Colon (tissue), 2 donors: ENCODE measurements around the gene PEAR1.

Experiments
- FAIRE-seq: peaks from 2 replicates; lab custom pipeline; 2012; peaks lifted over from hg19 to GRCh38; lab: Jason Lieb, UNC
- donor health status: control.
- donor health status: control.

Gene PEAR1

DNA sequence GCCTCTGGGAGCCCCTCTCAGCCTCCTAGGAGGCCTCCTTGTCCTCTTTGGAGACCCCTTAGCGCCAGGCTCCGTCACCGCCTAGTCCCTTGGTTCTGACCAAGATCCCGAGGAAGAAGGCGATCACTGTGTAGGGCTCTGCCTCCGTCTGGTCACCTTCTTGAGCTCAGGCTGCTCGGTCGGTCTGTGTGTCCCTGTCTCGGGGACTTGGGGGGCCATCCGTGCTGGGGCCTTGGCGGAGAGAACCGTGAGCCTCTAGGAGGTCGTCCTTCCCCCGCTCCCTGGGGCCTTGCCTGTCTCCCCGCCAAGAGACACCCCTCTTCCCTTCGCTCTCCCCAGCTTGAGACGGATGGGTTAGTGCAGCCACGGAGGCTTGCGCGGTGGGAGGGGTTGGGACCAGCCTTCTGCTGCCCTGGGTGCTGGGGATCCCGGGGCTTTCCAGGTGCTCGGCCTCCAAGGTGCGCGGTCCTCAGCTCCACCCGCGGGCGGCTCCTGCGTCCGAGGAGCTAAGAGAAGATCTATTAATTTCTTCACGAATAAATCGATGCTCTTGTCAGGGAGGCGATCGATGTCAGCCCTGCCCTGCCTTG is 33.9 kb upstream of the PEAR1 start:
- FAIRE-seq = no peak

DNA sequence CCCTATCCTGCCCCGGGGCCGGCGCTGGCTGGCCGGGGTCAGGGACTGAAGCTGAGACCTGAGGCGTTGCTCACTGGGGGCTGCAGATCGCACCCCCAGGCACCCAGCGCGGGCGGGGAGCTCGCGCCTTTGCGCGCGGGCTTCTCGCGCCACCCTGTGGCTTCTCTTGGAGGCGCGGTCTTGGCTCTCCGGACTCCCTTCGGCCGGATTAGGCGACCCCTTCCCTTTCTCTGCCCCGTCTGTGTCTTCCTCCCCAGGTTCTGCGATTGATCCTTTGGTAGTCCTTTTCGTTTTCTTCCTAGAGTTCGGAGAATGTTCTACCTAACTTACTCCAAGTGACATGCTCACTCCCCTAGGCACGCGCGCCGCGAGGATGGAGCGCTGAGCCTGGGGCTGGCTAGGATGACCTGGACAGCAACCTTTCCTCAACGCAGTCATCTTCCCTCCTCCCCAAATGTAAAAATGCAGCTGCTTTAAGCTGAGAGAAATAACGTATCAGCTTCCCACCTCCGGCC is 33.3 kb upstream of the PEAR1 start:
- FAIRE-seq = no peak

DNA sequence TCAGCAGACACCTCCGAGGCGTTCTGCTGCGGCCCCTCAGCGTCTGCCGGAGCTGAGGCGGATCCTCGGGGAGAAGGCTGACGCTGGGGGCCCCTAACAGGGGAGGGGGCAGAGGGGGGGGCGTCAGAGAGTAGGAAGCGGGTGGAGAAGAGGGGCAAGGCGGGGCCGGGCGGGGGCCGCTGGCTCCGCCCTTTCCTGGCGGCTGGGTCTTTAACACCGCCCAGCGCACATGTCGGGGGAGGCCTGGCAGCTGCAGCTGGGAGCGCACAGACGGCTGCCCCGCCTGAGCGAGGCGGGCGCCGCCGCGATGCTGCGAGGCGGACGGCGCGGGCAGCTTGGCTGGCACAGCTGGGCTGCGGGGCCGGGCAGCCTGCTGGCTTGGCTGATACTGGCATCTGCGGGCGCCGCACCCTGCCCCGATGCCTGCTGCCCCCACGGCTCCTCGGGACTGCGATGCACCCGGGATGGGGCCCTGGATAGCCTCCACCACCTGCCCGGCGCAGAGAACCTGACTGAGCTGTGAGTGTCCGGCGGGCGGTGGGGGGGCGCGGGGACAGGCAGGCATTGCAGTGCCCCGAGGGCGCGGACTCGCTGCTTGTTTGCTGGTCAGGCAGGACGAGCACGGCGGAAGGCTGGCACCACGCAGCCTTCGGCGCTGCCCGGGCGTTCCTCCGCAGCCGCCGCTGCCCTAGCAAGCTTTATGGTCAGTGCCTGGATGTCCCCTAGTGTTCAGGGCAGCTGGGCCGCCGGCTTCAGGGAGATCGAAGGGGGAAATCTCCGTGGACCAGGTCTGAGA is 32.7 kb upstream of the PEAR1 start, which contains the start of gene NTRK1:
TSS of gene NTRK1 (plus strand) at position 238 of the 796 bp plus-strand sequence. CDS start at position 308, 70 bp downstream.
- no peak for FAIRE-seq

DNA sequence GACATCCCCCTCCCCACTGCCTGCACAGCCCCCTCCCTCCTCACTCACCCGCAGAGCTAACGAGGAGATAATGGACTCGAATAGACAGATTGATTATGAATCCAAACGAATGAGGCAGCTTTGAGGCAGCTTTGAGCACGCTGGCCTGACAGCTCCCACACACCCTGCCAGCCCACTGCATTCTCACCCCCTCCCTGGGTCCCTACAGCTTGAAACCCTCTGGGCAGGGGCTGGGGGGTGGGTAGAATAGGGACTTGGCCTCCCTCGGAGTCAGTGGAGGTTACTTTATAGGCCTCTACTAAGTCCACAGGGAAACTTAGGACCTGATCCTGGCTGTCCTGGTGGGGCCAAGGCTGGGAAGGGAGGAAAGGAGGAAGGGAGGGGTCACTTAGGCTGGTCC is 30.9 kb upstream of the PEAR1 start:
- no peak for FAIRE-seq

DNA sequence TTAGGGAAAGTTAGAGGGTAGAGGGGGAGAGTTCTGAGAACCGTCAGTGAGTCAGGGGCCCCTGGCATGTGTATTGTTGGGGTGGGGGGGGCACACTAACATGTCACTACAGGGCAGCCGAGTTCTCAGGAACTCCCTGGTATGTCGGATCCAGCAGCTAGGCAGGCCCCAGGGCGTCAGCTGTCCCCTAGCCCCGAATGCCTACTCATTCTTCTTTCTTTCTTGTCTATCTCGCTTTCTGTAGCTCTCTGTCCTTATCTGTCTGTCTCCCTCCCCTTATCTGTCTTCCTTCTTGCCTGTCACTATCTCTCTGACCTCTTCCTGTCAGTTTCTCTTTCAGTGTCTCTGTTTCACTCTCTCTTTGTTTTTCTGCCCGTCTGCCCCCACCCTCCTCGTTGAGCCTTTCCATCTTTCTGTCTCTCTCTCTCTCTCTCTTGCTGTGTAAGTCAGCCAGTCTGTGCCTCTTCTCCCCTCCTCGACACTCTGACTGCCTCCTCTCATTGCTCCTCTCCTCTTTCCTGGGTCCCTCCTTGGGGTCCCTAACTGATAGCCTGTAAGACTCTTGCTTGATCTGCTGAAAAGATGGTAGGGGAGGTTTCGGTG is 30.4 kb upstream of the PEAR1 start:
- FAIRE-seq = no peak

DNA sequence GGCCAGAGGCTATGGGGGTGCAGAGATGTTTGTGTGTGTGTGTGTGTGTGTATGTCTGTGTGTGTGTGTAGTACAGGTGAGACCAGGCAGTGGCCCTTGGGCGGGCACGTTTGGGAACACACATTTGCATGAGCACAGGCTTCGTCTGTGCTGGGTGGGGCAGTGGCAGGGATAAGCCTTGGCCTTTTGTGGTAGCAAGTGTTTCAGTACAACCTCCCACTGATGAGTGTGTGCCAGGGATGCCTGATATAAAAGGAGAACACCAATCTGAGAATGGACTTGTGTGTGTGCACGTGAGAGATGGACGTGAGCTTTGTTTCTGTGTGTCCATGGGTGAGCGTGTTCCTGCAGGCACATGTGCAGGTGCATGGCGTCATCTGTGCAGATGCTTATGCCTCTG is 29.9 kb upstream of the PEAR1 start:
- FAIRE-seq = no peak

DNA sequence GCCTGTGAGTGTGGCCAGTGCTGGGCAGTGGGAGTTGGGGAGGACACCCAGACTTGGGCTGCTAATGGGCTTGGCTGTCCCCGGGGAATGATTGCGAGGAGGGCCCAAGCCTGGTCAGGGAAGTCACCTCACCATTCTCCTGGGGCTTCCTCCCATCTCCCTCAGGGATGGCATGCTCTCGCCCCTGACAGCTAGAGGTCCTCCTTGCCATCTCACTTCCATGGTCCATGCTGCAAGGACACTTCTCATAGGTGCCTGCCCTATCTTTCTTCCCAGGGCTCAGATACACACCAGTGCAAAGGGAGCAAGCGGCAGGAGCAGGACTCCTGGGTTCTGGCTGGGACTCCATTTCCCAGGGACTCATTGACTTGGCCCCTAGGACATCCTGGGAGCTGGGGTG is 28.7 kb upstream of the PEAR1 start:
- no peak for FAIRE-seq

DNA sequence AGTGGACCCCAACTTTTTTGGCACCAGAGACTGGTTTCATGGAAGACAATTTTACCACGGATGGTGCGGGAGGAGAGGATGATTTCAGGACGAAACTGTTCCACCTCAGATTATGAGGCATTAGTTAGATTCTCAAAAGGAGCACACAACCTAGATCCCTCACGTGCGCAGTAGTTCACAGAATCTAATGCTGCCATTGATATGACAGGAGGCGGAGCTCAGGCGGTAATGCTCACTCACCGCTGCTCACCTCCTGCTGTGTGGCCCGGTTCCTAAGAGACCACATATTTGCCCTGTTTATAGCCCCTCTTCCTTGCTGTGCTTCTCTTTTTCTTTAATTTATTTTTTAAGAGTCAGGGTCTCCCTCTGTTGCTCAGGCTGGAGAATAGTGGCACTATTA is 28.3 kb upstream of the PEAR1 start:
- no peak for FAIRE-seq

DNA sequence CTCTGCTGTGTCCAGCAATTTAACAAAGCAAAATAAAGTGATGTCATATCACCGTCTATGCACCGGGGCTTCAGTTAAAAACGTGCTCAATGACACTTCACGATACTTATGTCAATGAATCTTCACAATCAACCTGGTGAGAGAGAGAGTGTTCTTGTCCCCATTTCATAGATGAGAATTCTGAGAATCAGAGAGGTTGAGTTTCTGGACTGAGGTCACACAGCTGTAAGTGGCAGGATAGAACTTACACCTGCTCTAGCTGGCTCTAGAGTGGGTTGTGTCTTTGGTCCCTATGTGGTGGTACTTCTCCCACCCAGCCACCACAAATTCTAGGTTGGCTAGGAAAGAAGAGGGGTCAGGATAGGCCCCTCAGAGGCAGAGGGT is 27.7 kb upstream of the PEAR1 start:
- FAIRE-seq = no peak

DNA sequence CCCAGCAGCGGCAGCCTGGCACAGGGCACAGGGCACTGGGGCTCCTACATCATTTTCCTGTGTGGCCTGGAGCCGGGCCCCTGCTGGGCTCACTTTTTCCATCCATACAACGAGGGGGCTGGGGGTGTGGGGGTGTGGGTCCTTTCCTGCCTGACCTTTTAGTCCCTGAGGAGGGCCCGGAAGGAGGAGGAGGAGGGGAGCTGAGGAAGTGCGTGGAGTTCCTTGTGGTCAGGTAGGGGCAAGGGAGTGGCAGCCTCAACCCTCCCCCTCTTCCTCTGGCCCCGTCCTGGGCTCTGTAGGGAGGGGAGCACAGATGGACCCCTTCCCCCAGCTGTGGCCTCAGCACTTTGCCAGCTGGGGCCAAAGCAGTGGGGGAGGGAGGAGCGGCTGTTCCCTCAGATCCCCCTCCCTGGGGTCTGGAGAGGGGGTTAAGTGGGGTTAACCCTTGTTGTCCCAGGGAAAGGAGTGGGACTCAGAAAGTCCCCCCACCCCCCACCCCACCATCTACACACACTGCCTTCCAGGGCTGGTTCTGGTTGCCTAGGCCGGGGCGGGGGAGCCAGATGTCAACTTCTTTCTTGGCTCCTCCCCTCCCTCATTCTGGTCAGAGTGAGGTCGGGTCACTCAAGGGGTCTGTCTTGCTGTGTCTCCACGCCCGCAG is 27.1 kb upstream of the PEAR1 start:
- FAIRE-seq = no peak

DNA sequence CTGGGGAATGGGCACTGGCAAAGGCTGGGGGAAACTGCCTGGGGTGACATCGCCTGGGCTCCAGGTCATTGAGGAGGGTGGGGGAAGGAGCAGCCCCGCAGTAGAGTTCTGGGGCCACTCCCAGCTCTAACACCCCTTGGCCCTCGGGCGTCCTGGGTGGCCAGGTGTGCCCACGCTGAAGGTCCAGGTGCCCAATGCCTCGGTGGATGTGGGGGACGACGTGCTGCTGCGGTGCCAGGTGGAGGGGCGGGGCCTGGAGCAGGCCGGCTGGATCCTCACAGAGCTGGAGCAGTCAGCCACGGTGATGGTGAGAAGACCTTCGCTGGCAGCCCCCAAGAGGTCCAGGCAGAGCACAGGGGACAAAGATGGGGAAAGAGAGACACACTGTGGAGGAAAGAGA is 25.2 kb upstream of the PEAR1 start:
- FAIRE-seq = no peak

DNA sequence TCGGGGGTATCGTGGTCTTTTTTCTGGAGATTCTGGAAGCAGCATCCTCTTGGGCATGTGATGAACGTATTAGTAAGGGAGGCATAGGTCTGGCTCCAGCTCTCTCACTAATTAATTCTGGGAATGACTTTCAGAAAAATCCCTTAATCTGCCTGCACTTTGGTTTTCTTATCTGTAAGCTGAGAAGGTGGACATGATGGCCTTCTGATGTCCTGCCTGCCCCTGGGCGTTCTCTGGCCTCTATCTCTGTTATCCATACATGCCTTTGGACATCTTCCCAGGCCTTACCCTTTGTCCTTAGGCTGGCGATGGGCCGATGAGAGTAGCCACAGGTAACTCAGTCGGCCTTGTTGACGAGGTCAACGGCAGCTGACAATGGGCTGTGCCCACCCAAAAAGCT is 24.1 kb upstream of the PEAR1 start:
- no peak for FAIRE-seq

DNA sequence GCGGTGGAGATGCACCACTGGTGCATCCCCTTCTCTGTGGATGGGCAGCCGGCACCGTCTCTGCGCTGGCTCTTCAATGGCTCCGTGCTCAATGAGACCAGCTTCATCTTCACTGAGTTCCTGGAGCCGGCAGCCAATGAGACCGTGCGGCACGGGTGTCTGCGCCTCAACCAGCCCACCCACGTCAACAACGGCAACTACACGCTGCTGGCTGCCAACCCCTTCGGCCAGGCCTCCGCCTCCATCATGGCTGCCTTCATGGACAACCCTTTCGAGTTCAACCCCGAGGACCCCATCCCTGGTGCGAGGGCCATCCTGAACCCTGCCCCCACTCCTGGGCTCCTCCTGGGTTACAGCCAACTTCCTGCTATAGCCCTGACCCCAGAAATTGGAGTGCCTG is 19.9 kb upstream of the PEAR1 start:
- no peak for FAIRE-seq

DNA sequence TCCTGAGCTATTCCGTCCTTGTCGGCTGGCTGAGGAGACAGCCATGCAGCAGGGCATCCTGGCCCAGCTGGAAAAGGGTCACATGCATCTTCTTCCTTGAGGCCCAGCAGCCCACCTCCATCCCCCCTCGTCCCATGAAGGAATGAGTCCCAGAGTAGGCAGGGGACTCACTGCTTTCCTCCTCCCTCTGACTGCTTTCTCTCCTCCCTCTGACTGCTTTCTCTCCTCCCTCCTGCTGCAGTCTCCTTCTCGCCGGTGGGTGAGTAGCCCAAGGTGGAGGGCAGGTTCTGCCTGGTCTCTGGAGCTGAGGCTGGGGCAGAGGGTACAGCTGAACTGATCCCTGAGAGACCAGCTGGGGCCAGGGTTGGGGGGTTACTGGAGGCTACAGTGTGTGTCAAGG is 19.4 kb upstream of the PEAR1 start:
- FAIRE-seq = no peak

DNA sequence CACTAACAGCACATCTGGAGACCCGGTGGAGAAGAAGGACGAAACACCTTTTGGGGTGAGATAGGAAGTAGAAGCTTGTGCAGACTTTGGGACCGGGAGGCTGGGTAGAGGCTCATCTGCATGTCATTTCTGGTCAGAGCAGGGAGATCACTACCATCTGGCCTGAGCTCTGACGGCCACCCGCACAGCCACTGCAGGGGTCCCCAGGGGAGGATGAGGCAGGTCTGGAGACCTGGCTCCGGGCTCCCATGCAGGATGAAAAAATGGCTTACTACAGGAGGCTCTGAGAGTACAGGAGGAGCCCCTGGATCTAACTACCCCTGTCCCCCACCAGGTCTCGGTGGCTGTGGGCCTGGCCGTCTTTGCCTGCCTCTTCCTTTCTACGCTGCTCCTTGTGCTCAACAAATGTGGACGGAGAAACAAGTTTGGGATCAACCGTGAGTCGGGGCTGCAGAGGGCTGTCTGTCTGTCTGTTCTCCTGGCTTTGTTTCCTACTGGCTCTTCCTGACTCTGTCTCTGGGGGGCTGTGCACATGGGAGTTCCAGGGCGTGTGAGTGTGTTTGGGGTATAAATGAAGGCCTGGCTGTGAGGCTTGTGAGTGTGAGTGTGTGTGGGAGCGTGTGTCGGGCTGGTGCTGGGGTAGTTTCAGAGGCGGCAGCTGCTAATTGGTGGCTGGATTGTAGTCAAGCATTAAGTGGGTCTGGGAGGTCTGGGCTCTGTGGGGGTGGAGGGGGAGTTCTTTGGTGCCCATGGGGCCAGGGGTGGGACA is 18.8 kb upstream of the PEAR1 start:
- FAIRE-seq = no peak

DNA sequence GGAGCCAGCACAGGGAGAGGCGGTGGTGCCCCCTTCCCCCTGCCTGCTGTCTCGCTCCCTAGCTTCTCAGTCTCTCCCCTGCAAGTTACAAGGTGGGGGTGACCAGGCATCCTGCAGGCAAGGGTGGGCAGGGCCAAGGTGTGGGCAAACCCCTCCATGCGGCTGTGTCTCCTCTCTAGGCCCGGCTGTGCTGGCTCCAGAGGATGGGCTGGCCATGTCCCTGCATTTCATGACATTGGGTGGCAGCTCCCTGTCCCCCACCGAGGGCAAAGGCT is 18.2 kb upstream of the PEAR1 start:
- FAIRE-seq = no peak

DNA sequence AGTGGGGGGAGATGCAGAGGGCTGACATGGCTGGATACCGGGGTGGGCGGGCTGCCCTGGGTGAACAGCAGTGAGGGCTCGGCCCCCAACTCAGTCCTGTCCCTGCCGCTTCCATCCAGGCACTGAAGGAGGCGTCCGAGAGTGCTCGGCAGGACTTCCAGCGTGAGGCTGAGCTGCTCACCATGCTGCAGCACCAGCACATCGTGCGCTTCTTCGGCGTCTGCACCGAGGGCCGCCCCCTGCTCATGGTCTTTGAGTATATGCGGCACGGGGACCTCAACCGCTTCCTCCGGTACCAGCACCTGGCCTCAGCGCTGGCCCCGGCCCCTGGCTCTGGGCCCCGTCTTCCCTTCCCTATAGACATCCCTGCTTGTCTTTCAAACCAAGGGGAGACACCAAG is 17.2 kb upstream of the PEAR1 start:
- FAIRE-seq = no peak

DNA sequence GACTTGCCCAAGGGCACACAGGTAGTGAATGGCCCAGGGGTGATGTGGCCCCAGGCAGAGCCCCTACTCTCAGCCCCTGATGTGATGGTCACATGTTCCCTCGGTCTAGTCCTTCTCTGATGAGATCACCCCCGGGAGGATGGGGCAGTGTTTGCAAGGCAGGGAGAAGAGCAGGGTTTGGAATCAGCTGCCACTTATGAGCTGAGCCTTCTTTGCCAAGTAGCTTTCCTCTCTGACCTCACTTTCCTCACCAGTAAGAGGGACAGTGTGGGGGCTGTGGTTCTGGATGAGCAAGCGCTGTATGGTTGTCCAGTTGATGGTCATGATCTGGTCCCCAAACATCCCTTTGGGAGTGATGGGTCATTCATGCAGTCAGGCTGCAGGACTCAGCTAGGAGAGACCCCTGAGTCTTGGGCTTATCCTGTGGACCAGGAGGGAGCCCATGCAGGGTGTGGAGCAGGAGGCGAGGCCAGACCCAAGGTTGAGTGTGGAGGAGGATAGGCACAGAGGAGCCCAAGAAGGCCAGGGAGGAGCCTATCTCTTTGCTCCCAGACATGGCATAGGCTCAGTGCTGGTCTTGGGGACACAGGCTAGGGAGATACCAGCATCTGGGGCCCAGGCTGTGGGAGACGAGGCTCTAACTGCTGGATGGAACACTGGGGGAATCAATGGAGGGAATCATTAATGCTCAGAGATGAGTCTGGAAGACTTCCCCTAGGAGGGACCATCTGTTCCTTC is 15.9 kb upstream of the PEAR1 start:
- FAIRE-seq = no peak

DNA sequence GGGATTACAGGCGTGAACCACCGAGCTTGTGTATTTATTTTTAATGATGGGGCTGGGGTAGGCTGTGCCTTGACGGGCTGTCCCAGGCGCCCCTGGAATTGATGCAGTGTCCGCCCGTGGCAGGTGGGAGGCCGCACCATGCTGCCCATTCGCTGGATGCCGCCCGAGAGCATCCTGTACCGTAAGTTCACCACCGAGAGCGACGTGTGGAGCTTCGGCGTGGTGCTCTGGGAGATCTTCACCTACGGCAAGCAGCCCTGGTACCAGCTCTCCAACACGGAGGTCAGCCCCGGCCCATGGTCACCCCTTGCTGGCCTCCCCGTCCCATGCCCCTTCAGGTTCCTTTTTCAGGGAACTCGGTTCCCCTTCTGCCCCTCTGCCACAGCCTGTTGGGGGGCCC is 13.6 kb upstream of the PEAR1 start:
- FAIRE-seq = no peak

DNA sequence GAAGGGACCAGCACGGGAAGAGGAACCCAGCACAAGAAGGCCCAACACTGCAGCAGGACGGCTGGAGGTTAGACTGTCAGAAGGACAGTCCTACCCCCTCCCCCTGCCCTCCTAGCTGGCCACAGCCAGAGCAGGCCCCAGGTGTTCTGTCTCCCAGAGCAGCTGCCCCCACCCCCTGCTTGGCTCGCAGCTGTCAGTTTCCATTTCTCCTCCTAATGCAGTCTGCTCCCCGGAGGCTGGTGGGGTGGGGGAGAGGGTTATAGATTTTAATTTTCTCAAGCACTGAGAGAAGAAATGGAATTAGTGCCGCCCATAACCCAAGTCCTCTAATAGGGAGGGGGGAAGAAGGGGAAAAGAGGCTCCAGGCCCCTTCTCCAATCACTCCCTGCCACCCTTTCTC is 13.0 kb upstream of the PEAR1 start:
- no peak for FAIRE-seq

DNA sequence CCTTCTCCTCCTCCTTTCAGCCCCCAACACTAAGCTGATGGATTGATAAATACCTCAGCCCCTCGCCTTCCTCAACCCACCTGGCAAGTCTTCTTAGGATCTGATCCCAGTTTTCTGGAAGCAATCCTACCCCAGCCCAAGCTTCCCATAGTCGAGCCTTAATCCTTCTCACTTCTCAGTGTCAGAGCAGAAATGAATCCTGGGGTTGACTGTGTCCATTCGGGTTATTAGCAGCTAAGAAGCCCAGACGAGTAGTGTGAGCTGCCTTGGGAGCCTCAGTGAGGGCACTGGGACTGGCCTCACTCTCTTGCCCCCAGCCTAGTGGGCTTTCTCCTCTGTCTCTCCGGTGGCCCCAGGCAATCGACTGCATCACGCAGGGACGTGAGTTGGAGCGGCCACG is 12.4 kb upstream of the PEAR1 start:
- no peak for FAIRE-seq

DNA sequence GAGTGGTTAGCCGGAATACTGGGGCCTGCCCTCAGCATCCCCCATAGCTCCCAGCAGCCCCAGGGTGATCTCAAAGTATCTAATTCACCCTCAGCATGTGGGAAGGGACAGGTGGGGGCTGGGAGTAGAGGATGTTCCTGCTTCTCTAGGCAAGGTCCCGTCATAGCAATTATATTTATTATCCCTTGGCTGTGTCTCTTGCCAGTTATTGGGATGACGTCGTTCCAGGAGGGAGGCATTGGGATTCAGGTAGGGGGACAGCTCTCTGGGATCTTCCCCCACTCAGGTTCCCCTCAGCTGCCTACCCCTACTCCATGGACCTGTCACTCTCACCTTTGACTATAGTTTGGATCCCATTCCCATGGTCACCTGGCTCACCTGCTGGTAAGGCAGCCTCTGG is 11.9 kb upstream of the PEAR1 start:
- no peak for FAIRE-seq
